GM18507 (cell line): Measurements from ENCODE around the gene CACNB3.

Experiments
- DNase-seq: peaks from one replicate; pipeline ENCODE4 v3.0.0; 2011; ENCODE audit warnings: low read depth; ENCODE audit not compliant: insufficient read length; ENCODE audit errors: extremely low spot score
- FAIRE-seq: peaks from 2 replicates; lab custom pipeline; 2011; peaks lifted over from hg19 to GRCh38; lab: Jason Lieb, UNC

The CACNB3 gene

GRCh38 chr12:48815126-48816110 lies 2.9 kb upstream of the CACNB3 start:
- DNase-seq (no peak), FAIRE-seq (peak; percentile 88)

- FAIRE-seq = no peak
- no peak for DNase-seq
These were observed 2.0 kb upstream of the CACNB3 start for GRCh38 chr12:48816143-48816854.

GRCh38 chr12:48818831-48819590 lies 715 bp downstream of the CACNB3 start:
- peak; percentile 39 for FAIRE-seq
- no peak for DNase-seq

DNA sequence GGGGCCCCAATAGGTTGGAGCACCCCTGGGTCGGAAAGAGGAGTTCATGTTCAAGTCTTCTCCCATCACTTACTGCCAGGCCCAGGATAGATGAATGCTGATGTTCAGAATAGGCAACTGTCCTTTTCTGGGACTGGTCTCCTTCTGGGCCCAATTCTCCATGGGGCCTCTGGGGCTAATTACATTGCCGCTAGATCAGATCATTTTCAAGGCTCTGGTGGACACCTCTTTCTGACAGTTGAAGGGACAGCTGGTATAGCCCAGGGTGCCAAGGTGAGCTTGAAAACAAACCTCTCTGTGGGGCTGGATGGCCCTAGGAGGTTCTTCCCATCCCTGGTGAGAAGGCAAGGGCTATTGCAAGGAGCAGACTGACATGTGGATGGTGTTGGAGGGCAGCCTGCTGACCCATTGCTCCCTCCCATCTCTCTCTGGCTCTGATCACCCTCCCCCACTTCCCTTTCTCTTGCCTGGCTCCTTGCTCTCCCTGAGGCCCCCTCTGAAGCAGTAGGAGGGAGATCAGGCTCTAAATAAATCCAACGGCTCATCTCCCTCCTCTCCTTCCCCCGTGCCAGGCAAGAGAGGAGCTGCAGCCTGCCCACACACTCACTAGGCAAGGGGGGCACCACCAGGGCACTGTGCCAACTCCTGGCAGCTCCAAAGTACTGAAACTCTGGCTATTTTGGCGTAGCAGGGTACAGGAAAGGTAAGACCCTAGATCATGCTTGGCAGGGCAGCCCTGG lies 1.9 kb downstream of the CACNB3 start:
- FAIRE-seq (no peak), DNase-seq (no peak)

GRCh38 chr12:48822139-48822538 lies 3.8 kb downstream of the CACNB3 start:
- no peak for FAIRE-seq
- no peak for DNase-seq

GRCh38 chr12:48822711-48823110 lies 4.4 kb downstream of the CACNB3 start:
- no peak for DNase-seq
- FAIRE-seq = no peak

- FAIRE-seq = no peak
- no peak for DNase-seq
These were observed 5.0 kb downstream of the CACNB3 start for GRCh38 chr12:48823281-48823680.

DNA sequence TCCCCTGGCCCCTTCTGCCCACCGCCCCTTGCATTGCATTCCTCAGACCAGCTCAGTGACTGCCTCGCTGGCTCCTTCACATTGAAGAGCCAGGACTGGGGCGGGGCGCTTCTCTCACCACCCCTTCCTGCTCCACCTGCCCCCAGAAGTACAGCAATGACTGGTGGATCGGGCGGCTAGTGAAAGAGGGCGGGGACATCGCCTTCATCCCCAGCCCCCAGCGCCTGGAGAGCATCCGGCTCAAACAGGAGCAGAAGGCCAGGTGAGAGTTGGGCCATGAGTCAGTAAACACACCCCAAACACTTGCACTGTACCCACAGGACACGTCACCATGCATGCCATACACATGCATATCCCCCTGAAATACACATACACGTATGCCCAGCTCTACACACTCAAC lies 5.8 kb downstream of the CACNB3 start:
- FAIRE-seq (no peak), DNase-seq (no peak)

- FAIRE-seq = no peak
- DNase-seq = no peak
These were observed 6.6 kb downstream of the CACNB3 start for GRCh38 chr12:48824905-48825304.

- FAIRE-seq (no peak), DNase-seq (no peak)
These were observed 8.0 kb downstream of the CACNB3 start for GRCh38 chr12:48826209-48826855.

- FAIRE-seq = no peak
- DNase-seq = no peak
These were observed 8.7 kb downstream of the CACNB3 start for GRCh38 chr12:48827026-48827425.

DNA sequence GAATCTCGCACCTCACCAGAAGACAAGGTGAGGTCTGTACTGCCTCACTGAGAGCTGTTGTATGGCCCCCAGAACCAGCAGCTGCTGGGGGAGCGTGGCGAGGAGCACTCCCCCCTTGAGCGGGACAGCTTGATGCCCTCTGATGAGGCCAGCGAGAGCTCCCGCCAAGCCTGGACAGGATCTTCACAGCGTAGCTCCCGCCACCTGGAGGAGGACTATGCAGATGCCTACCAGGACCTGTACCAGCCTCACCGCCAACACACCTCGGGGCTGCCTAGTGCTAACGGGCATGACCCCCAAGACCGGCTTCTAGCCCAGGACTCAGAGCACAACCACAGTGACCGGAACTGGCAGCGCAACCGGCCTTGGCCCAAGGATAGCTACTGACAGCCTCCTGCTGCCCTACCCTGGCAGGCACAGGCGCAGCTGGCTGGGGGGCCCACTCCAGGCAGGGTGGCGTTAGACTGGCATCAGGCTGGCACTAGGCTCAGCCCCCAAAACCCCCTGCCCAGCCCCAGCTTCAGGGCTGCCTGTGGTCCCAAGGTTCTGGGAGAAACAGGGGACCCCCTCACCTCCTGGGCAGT lies 9.3 kb downstream of the CACNB3 start:
- FAIRE-seq = no peak
- no peak for DNase-seq

DNA sequence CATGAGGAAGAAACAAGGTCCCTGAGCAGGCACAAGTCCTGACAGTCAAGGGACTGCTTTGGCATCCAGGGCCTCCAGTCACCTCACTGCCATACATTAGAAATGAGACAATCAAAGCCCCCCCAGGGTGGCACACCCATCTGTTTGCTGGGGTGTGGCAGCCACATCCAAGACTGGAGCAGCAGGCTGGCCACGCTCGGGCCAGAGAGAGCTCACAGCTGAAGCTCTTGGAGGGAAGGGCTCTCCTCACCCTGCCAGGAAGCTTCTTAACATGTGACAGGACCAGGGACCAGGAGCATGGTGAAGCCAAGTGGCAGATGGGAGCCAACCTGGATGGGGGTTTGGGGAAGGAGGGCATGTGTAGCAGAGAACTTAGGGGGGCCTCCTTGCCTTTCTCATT lies 10.0 kb downstream of the CACNB3 start:
- DNase-seq (no peak), FAIRE-seq (no peak)

DNA sequence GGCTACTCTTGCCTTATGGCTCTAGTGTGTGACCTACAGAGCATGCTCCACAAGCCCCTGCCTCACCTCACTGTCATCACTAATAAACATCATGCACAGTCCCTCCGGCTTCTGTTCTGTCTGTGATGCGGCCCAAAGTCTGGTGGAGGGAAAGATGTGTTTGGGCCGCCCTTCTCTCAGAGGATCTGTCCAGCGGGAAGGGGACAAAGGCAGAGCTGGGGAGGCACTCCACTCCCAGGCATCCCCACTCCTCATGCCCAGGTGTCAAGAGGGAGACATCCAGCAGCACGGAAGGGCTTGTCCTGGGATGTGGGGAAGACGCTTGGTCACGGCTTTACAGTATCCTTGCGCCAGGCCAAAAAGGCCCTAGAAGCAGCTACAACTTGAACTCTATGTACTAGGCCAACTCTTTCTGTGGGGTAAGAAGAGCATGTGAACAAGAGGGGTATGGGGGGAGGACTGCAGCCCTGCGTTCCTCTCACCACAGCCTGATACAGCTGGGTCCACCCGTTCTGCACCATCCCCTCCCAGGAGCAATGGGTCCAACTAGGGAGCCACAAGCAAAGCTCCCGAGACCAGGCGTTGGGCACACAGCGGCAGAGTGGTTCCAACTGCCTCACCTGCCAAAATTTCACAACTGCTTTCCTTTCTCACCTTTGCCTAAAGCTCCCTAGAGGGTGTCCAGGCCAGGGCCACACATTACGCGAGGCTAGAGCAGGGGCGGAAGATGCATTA lies 10.7 kb downstream of the CACNB3 start:
- DNase-seq = no peak
- FAIRE-seq = no peak

DNA sequence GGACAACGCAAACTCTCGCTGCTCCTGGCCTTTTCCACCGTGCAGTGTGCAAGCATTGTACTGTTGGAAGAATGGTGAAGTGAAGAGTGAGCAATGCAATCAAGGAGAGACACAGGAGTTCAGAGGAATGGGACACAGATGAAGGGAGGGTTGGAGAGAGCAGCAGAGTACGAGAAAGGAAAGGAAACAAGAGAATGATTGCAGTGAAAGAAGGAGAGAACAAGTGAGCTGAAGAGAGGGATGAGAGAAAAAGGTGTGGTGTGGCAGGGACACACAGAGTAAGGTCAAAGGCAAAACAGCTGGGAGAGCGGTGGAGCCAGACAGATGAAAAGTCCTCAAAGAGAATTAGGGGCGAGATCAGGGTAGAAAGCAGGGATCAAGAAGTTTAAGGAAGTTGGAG lies 13.0 kb downstream of the CACNB3 start:
- no peak for DNase-seq
- FAIRE-seq = no peak

DNA sequence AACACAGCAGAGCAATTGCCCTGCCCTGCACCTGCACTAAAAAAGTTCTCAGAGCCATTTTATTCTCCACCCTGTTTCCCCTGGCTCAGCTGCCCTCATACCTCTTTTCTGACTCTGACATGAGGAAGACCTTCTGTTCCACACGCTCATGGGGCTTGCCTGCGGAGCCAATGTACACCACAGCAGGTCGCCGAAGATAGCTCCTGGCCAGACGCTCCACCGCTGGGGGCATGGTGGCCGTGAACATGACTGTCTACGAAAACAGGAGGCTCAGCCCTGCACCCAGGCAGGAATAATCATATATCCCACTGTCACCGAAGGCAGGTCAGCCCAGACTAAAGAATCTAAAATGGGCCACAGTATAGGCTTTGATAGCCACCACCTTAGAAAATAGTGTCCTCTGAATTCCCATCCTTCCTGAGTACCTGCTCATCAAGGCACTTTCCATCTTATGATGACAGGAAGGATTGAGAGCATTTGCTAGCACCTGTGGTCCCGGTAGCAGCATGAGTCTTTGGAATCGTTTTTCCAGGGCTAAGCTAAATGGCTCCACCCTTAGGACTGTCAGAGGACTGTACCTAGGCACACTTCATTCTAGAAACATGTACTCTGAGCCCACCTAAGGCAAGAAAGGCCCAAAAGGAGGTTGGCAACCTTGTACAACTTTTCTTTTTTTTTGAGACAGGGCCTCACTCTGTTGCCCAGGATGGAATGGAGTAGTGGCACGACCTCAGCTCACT lies 14.2 kb downstream of the CACNB3 start:
- DNase-seq = no peak
- no peak for FAIRE-seq

DNA sequence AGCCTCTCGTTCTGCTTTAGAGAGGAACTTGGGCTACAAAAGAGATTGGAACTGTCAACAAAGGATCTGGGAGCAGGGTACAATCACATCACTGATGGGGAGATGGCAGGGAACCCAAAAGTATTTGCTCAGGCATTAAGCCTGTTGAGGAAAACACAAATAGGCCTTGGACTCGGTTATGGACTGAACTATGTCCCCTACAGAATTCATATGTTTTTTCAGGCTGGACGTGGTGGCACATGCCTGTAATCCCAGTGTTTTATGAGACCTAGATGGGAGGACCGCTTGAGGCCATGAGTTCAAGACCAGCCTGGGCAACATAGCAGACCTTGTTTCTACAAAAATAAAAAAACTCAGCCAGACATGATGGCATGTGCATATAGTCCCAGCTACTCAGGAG lies 19.8 kb downstream of the CACNB3 start:
- DNase-seq = no peak

More for the DNA sequence above, 19.8 kb downstream of the CACNB3 start:
- no peak for FAIRE-seq
